Suprapubic skin (tissue), 4 donors: ENCODE data around the gene TPRA1.

Experiments used
- EP300 ChIP-seq: sonication (generic); formaldehyde crosslinking; IDR thresholded peaks from one replicate; pipeline ENCODE4 v1.6.1; 2017; ENCODE audit warnings: antibody characterized with exemption
- POLR2A ChIP-seq, 2 donors: fragments of 450-650 bp; IDR thresholded peaks; one replicate each; pipeline ENCODE4 v1.6.1; 2017; ENCODE audit warnings: antibody characterized with exemption in 2 of 2, mild to moderate bottlenecking in 2 of 2, moderate library complexity in 2 of 2
- POLR2AphosphoS5 ChIP-seq, 3 donors: sonication (generic); formaldehyde crosslinking; IDR thresholded peaks; one replicate each; pipeline ENCODE4 v1.6.1; 2017; ENCODE audit warnings: antibody characterized with exemption in 3 of 3
- TF ChIP-seq, protein P1 (sequence below), 2 donors: fragments of 200-600 bp in 1 of 2; fragments of 450-650 bp in 1 of 2; sonication (generic) in 1 of 2; IDR thresholded peaks; one replicate each; pipeline ENCODE4 v1.5.1; 2016 to 2019; ENCODE audit warnings: antibody characterized with exemption in 2 of 2, mild to moderate bottlenecking in 1 of 2, moderate library complexity in 1 of 2

DNA sequence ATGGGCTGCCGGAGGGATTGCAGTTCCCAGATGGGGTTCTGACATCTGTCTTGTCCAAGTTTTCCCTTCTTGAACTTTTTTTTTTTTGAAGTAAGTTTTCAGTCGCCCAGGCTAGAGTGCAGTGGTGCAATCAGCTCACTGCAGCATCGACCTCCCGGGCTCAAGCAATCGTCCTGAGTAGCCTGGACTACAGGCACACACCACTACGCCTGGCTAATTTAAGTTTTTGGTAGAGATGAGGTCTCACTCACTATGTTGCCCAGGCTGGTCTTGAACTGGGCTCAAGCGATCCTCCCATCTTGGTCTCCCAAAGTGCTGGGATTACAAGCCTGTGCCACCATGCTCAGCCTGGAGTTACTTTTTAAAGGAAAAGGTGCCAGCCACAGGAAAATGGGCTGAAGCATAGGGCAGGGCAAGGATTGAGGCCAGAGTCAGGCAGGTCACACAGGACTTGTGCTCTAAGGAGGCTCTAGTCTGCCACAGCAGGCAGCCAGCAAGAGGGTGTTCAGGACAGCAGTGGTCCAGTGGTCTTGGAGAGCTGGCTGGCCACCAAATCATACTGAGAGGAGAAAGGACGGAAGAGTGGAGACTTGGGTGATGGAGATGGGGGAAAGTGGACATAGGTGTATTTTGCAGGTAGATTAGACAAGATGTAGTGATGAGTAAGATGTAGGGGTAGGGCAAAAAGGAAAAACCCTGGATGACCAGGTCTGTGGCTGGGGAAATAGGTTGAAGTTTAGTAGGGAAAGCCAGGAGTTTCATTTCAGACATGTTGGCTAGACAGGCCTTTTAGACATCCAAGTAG, 32.4 kb upstream of the TPRA1 start:
- TF ChIP-seq, protein P1, sequence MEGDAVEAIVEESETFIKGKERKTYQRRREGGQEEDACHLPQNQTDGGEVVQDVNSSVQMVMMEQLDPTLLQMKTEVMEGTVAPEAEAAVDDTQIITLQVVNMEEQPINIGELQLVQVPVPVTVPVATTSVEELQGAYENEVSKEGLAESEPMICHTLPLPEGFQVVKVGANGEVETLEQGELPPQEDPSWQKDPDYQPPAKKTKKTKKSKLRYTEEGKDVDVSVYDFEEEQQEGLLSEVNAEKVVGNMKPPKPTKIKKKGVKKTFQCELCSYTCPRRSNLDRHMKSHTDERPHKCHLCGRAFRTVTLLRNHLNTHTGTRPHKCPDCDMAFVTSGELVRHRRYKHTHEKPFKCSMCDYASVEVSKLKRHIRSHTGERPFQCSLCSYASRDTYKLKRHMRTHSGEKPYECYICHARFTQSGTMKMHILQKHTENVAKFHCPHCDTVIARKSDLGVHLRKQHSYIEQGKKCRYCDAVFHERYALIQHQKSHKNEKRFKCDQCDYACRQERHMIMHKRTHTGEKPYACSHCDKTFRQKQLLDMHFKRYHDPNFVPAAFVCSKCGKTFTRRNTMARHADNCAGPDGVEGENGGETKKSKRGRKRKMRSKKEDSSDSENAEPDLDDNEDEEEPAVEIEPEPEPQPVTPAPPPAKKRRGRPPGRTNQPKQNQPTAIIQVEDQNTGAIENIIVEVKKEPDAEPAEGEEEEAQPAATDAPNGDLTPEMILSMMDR (IDR thresholded peaks at IDR 0.05) = no peak
- TF ChIP-seq POLR2A (IDR thresholded peaks at IDR 0.05) = no peak
- TF ChIP-seq POLR2AphosphoS5 (IDR thresholded peaks at IDR 0.05) = no peak
- no peak for TF ChIP-seq EP300
